HG02943 (cell line): ENCODE measurements around the gene CPED1.
A peak's percentile ranks its signal among the peaks of the same experiment; 100 is the strongest.
"Not testable (repeated sequence)": the region's sequence is repeated elsewhere in the genome, so short reads cannot be mapped to it uniquely, and the experiment has no call there.

Experiments used
- ATAC-seq: cut with Tn5 transposase; IDR thresholded peaks from one replicate; pipeline ENCODE4 v1.9.1; 2021; ENCODE audit warnings: mild to moderate bottlenecking, low read depth, moderate library complexity; ENCODE audit not compliant: unreplicated experiment

CPED1 gene

GRCh38 chr7:121164247-121164646 lies 175.7 kb downstream of the CPED1 start:
- no peak for ATAC-seq

- no peak for ATAC-seq
Measured at GRCh38 chr7:121166916-121167315, 178.4 kb downstream of the CPED1 start.

GRCh38 chr7:121167971-121168370 lies 179.5 kb downstream of the CPED1 start:
- no peak for ATAC-seq

GRCh38 chr7:121169469-121169868 lies 181.0 kb downstream of the CPED1 start:
- ATAC-seq: no peak

- ATAC-seq: no peak
Measured at GRCh38 chr7:121172484-121172883, 184.0 kb downstream of the CPED1 start.

GRCh38 chr7:121175826-121176225 lies 187.3 kb downstream of the CPED1 start:
- ATAC-seq: no peak

DNA sequence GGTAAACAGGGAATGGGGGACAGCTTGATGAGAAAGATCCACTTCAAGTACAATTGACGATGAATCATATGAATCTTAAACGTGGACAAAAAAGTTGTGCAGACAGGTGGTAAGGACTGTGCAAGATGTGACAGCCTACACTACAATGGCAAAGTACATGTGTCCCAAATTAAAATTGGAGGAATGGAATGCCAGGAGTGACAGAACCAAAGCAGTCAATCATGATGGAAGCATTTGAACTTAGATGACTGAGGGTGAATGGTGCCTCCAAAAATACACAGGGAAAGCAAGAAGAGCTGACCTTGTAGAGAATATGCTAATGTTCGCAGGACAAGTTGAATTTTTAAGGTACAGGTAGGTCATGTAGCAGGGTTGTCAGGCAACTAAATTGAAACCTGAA lies 189.9 kb downstream of the CPED1 start:
- ATAC-seq: no peak

- ATAC-seq: peak; percentile 43
Measured at GRCh38 chr7:121178869-121179497, 190.5 kb downstream of the CPED1 start.

- ATAC-seq: peak; percentile 91
Measured at GRCh38 chr7:121180436-121181063, 192.0 kb downstream of the CPED1 start.

GRCh38 chr7:121181357-121181756 lies 192.8 kb downstream of the CPED1 start:
- no peak for ATAC-seq

GRCh38 chr7:121182281-121182680 lies 193.8 kb downstream of the CPED1 start:
- no peak for ATAC-seq

GRCh38 chr7:121182902-121183301 lies 194.4 kb downstream of the CPED1 start:
- no peak for ATAC-seq

GRCh38 chr7:121183883-121184282 lies 195.4 kb downstream of the CPED1 start:
- ATAC-seq: not testable (repeated sequence)

DNA sequence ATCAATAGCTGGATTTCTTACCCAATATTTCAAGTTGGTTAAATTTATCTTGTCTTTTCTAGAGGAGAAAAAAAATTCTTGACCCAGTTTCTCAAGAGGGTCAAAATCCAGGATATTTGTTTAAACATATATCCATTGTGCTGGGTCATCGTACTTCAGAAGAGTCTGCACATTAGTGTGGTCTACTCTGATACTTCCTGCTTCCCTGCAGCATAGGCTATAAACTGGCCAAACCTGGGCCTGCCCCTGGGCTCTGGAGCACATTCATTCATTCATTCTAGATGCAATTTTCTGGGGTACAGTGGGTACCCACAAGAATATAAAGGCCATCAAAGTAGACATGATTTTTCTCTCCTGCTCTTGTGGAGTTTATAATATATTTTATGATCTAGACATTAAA lies 198.2 kb downstream of the CPED1 start:
- ATAC-seq: no peak

DNA sequence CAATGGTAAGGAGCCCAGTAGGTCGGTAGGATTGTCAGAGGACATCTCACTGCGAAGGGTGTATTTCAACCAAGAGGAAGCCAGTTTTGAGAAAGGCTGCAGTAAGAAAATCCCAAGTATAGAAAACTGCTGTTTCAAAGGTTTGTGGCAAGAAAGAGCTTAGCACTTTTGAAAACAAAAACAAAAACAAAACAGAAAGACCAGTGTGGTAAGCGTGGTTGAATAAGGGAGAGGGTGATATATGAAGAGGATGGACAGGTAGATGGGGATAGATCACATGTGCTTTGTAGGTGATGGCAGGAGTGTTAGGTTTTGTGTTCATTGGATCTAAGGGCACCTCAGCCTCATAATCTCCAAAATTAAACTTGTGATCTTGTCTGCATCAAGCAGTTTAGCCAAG lies 198.7 kb downstream of the CPED1 start:
- peak; percentile 75 for ATAC-seq

GRCh38 chr7:121187676-121188075 lies 199.2 kb downstream of the CPED1 start:
- ATAC-seq: no peak

DNA sequence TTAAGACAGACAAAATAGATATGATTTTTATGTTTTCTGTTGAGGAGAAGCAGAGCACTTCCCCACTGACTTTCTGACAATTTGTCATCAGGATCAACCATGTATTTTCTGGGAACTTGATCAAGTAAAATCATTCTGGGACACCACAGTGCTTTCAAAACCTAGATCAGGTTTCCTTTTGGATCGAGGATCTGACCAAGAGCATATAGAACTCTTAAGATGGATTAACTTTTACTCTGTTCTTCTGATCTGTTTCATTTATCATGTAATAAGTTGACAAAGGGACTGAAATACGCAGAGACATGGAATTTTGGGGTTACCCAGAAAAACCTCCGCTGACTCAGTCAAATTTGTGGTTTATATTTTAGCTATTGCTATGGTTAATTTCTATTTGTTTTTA lies 204.3 kb downstream of the CPED1 start:
- no peak for ATAC-seq

DNA sequence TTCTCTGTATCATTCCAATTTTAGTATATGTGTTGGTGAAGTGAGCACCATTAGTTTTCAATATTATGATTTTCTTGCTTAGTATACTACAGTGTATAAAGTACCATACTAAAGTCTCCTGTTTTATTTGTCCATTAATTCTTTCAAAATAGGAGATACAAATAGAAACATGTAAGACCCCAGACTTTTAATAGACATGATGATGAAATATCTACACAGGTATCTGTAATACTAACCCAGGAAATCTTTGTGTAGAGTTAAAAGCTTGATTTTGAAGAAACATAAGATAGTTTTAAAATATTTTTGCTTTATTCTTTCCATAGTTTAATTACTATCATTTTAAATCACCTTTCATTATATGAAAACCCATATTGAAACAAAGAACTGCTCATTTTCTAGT lies 206.5 kb downstream of the CPED1 start:
- no peak for ATAC-seq

DNA sequence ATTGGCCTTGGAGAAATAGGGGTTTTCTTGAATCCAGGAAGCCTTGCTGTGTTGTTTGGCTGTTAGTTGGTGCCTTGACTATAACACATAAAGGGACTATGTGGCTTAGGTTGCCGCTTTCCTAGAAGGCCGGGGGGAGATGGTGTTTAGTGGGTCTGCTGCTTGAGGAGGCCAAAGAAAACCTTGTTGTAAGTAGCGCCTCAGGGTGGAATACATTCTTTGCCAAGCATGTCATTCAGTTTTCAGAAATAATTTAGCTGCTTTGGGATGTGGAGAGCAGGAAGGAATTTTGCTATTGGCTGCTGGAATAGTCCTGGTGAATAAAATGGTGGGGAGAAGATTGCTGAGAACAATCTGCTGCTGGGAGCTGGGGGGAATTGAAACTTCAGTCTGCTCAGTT lies 207.4 kb downstream of the CPED1 start:
- no peak for ATAC-seq

DNA sequence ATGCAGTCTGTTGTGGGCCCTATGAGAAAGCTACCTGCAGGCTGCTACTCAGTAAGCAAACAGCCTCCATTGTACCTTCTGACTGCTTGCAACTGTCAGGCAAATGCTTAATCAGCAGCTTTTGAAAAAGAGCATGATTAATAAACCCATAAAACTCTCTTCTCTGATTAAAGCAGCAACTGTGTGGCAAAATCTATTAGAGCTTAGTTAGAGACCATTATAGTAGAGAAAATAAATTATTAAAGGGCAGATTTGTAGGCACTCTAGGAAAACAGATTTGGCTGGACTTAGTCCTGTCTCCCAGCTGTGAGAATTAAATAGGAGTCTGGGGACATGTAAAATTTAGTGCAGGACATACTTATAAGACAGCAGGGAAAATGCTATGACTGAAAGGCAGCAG lies 207.8 kb downstream of the CPED1 start:
- no peak for ATAC-seq

- no peak for ATAC-seq
Measured at GRCh38 chr7:121197455-121197854, 208.9 kb downstream of the CPED1 start.

DNA sequence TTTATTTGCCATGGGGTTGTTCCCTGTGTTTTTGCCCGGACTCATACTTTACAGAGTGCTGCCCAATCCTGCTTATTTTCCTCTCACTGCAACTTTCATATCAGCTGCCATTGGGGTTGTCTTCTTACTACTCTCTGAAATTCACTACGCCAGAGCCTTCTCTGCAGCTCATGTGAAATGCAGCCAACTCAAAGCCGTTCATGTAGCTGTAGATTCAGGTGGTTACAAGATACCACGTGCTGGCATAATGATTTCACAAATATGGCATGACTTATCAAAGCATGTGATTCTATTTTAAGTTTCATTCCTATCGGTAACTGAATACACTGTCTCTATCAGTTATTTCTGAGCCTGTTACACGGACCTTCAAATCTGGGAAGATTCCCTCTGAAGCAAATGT lies 210.0 kb downstream of the CPED1 start:
- no peak for ATAC-seq
